ENCODE results near the gene TCP11L2.

- TF ChIP-seq CBX2 (IDR thresholded peaks at IDR 0.05; ENCODE audit: insufficient read depth, low read length, poor library complexity, severe bottlenecking) (no peak), CTCF (IDR thresholded peaks at IDR 0.05 in 2 of 3, conservative IDR thresholded peaks at IDR 0.05 in 1 of 3; ENCODE audit: insufficient read depth in 2 of 3, low read depth in 1 of 3, low read length in 3 of 3) (no peak), L3MBTL2 (IDR thresholded peaks at IDR 0.05) (no peak), ZNF184 (CRISPR knock-in tag; IDR thresholded peaks at IDR 0.05) (no peak), ARID4B (CRISPR knock-in tag; IDR thresholded peaks at IDR 0.05) (no peak), E2F1 (CRISPR knock-in tag; IDR thresholded peaks at IDR 0.05) (no peak), CREB5 (CRISPR knock-in tag; IDR thresholded peaks at IDR 0.05) (no peak), ZNF318 (IDR thresholded peaks at IDR 0.05; ENCODE audit: borderline replicate concordance in 1 of 2, low read depth in 1 of 2) (no peak), PRDM10 (IDR thresholded peaks at IDR 0.05; ENCODE audit: partially characterized antibody) (no peak), RBM39 (optimal IDR thresholded peaks at IDR 0.05; ENCODE audit: low read depth, low read length) (no peak), EGR1 (conservative IDR thresholded peaks at IDR 0.05) (no peak)
Measured at GRCh38 chr12:106380954-106381353, 78.4 kb downstream of the TCP11L2 start.
